ENCODE measurements around the gene COG2. TPM values are rescaled to one million over a fixed set of nuclear protein-coding genes. Genes with fewer than 3 reads are reported as not detected.

COG2 gene
- total and polyA plus RNA-seq, 2 of the 13 experiments (the other 11 are each of a cell fraction or from before 2014, with no cell fraction given), result 16.8 to 36.3 TPM

DNA sequence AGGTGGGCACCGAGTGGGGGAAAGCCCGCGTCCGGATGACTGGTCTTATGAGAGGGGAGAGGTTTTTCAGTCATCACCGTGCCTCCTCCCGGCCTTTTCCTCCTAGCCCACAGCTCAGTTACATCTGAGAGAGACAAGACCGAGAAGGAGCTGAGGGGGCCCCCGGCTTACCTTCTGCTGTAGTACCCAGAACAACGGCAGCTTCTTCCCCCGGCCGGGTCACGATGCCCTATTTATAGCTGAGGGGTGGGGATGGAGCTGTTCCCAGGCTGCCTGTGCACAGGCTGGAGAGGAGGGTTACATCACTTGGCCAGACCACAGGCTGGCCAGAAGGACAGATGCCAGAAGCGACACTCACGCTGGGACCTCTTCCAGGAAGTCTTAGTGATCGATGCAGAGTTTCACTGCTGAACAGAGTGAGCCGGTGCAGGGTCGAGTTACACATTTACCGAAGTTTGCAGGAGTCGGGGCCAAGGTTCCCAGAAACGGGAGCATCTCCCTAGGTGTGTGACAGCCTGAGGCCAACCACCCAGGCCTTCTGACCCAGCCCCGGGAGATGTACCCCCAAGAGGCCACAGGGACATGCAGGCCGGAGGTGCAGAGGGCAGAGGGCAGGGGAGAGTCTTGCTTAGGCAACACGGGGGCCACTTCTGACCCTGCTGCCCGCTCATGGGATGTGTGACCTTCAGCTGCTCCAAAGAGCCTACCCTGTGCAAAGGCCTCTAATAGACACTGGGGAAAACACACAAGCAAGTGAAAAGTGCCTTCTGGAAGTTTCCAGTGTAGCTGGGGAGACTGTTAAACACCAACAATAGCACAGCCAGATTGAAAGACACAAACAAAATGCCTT lies 71.9 kb downstream of the COG2 start, which contains the start of gene AGT (continued):
- TF ChIP-seq EP300 (IDR thresholded peaks at IDR 0.05; ENCODE audit: low read depth in 2 of 2, low read length in 2 of 2) (peak; percentile 76 to 95; a peak in 3 of 4 replicates), EP300 (CRISPR knock-in tag; IDR thresholded peaks at IDR 0.05; ENCODE audit: borderline replicate concordance) (peak; percentile 91), ZNF713 (CRISPR knock-in tag; IDR thresholded peaks at IDR 0.05) (no peak), ZNF652 (CRISPR knock-in tag; IDR thresholded peaks at IDR 0.05; ENCODE audit: borderline replicate concordance, low read depth) (peak; percentile 45; the same call in 1 of the 2 replicates), TARDBP (CRISPR knock-in tag; IDR thresholded peaks at IDR 0.05) (peak; percentile 98), ZMAT3 (CRISPR knock-in tag; conservative IDR thresholded peaks at IDR 0.05) (peak; percentile 99), JUN (CRISPR knock-in tag; IDR thresholded peaks at IDR 0.05) (peak; percentile 77), ERF (CRISPR knock-in tag; IDR thresholded peaks at IDR 0.05) (peak; percentile 91), DNMT1 (CRISPR knock-in tag; IDR thresholded peaks at IDR 0.05) (peak; percentile 58; the same call in 1 of the 2 replicates), ZNF616 (CRISPR knock-in tag; IDR thresholded peaks at IDR 0.05; ENCODE audit: low read depth) (no peak), IKZF1 (IDR thresholded peaks at IDR 0.05) (no peak), CENPX (CRISPR knock-in tag; IDR thresholded peaks at IDR 0.05) (no peak), SIN3B (IDR thresholded peaks at IDR 0.05; ENCODE audit: low read length) (no peak), ISL2 (CRISPR knock-in tag; IDR thresholded peaks at IDR 0.05) (peak; percentile 92), ZNF614 (CRISPR knock-in tag; IDR thresholded peaks at IDR 0.05; ENCODE audit: borderline replicate concordance) (peak; percentile 92), RXRA (CRISPR knock-in tag; IDR thresholded peaks at IDR 0.05) (peak; percentile 99), TCF7L2 (IDR thresholded peaks at IDR 0.05; ENCODE audit: low read depth, low read length) (no peak)
- TF ChIP-seq, protein P1, sequence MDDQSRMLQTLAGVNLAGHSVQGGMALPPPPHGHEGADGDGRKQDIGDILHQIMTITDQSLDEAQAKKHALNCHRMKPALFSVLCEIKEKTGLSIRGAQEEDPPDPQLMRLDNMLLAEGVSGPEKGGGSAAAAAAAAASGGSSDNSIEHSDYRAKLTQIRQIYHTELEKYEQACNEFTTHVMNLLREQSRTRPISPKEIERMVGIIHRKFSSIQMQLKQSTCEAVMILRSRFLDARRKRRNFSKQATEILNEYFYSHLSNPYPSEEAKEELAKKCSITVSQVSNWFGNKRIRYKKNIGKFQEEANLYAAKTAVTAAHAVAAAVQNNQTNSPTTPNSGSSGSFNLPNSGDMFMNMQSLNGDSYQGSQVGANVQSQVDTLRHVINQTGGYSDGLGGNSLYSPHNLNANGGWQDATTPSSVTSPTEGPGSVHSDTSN (CRISPR knock-in tag; IDR thresholded peaks at IDR 0.05; ENCODE audit: borderline replicate concordance), result no peak
- TF ChIP-seq, protein P2, sequence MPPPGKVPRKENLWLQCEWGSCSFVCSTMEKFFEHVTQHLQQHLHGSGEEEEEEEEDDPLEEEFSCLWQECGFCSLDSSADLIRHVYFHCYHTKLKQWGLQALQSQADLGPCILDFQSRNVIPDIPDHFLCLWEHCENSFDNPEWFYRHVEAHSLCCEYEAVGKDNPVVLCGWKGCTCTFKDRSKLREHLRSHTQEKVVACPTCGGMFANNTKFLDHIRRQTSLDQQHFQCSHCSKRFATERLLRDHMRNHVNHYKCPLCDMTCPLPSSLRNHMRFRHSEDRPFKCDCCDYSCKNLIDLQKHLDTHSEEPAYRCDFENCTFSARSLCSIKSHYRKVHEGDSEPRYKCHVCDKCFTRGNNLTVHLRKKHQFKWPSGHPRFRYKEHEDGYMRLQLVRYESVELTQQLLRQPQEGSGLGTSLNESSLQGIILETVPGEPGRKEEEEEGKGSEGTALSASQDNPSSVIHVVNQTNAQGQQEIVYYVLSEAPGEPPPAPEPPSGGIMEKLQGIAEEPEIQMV (CRISPR knock-in tag; IDR thresholded peaks at IDR 0.05; ENCODE audit: low read depth), result peak; percentile 91
- TF ChIP-seq, protein P3, sequence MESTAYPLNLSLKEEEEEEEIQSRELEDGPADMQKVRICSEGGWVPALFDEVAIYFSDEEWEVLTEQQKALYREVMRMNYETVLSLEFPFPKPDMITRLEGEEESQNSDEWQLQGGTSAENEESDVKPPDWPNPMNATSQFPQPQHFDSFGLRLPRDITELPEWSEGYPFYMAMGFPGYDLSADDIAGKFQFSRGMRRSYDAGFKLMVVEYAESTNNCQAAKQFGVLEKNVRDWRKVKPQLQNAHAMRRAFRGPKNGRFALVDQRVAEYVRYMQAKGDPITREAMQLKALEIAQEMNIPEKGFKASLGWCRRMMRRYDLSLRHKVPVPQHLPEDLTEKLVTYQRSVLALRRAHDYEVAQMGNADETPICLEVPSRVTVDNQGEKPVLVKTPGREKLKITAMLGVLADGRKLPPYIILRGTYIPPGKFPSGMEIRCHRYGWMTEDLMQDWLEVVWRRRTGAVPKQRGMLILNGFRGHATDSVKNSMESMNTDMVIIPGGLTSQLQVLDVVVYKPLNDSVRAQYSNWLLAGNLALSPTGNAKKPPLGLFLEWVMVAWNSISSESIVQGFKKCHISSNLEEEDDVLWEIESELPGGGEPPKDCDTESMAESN (CRISPR knock-in tag; conservative IDR thresholded peaks at IDR 0.05), result peak; percentile 90
- TF ChIP-seq, protein P4, sequence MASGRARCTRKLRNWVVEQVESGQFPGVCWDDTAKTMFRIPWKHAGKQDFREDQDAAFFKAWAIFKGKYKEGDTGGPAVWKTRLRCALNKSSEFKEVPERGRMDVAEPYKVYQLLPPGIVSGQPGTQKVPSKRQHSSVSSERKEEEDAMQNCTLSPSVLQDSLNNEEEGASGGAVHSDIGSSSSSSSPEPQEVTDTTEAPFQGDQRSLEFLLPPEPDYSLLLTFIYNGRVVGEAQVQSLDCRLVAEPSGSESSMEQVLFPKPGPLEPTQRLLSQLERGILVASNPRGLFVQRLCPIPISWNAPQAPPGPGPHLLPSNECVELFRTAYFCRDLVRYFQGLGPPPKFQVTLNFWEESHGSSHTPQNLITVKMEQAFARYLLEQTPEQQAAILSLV (CRISPR knock-in tag; IDR thresholded peaks at IDR 0.05; ENCODE audit: borderline replicate concordance), result peak; percentile 83
- TF ChIP-seq, protein P5, sequence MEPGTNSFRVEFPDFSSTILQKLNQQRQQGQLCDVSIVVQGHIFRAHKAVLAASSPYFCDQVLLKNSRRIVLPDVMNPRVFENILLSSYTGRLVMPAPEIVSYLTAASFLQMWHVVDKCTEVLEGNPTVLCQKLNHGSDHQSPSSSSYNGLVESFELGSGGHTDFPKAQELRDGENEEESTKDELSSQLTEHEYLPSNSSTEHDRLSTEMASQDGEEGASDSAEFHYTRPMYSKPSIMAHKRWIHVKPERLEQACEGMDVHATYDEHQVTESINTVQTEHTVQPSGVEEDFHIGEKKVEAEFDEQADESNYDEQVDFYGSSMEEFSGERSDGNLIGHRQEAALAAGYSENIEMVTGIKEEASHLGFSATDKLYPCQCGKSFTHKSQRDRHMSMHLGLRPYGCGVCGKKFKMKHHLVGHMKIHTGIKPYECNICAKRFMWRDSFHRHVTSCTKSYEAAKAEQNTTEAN (CRISPR knock-in tag; conservative IDR thresholded peaks at IDR 0.05), result peak; percentile 80; the same call in 1 of the 2 replicates
